Skeletal muscle satellite cell (primary cell): Measurements from ENCODE around the gene CRTC1.

Experiments
- H3K27me3 ChIP-seq: 2 replicates; pipeline ENCODE4 v1.7.0; 2013; ENCODE audit warnings: low read length; ENCODE audit not compliant: control insufficient read depth, insufficient read depth
- H3K36me3 ChIP-seq: 2 replicates; pipeline ENCODE4 v1.7.0; 2013; ENCODE audit warnings: mild to moderate bottlenecking, control low read depth, low read length; ENCODE audit not compliant: insufficient read depth
- H3K4me1 ChIP-seq: 2 replicates; pipeline ENCODE4 v1.7.0; 2013; ENCODE audit warnings: low read length; ENCODE audit not compliant: control insufficient read depth, insufficient read depth
- H3K4me2 ChIP-seq: 2 replicates; pipeline ENCODE4 v1.7.0; 2013; ENCODE audit warnings: mild to moderate bottlenecking, low read length
- H3K4me3 ChIP-seq: 2 replicates; pipeline ENCODE4 v1.7.0; 2013; ENCODE audit warnings: low read length
- H3K9ac ChIP-seq: 2 replicates; pipeline ENCODE4 v1.7.0; 2013; ENCODE audit warnings: mild to moderate bottlenecking, low read depth, low read length, moderate library complexity
- H3K9me3 ChIP-seq: replicated peaks from 2 replicates; pipeline ENCODE4 v1.7.0; 2013; ENCODE audit warnings: mild to moderate bottlenecking, control low read depth, low read length

The CRTC1 gene

GRCh38 chr19:18645035-18645511, 38.4 kb upstream of the CRTC1 start:
- Histone ChIP-seq H3K4me2 (peak overlapping the region; percentile 73), H3K9ac (no peak overlapping the region), H3K4me3 (no peak overlapping the region), H3K9me3 (peaks cover 6% of the 10 kb centered on the region), H3K27me3 (no peaks in the 10 kb centered on the region), H3K4me1 (peaks cover 44% of the 10 kb centered on the region), H3K36me3 (no peaks in the 10 kb centered on the region)

GRCh38 chr19:18646535-18647370, 36.7 kb upstream of the CRTC1 start:
- H3K9ac ChIP-seq: no peak overlapping the region
- H3K4me2 ChIP-seq: no peak overlapping the region
- no peaks in the 10 kb centered on the region for H3K27me3 ChIP-seq
- no peak overlapping the region for H3K4me3 ChIP-seq
- no peaks in the 10 kb centered on the region for H3K36me3 ChIP-seq
- H3K4me1 ChIP-seq: peaks cover 61% of the 10 kb centered on the region
- H3K9me3 ChIP-seq: peaks cover 6% of the 10 kb centered on the region

- H3K27me3 ChIP-seq: no peaks in the 10 kb centered on the region
- H3K4me3 ChIP-seq: no peak overlapping the region
- H3K36me3 ChIP-seq: no peaks in the 10 kb centered on the region
- no peak overlapping the region for H3K9ac ChIP-seq
- H3K4me2 ChIP-seq: no peak overlapping the region
- peaks cover 6% of the 10 kb centered on the region for H3K9me3 ChIP-seq
- H3K4me1 ChIP-seq: peaks cover 64% of the 10 kb centered on the region
These were observed 36.1 kb upstream of the CRTC1 start for GRCh38 chr19:18647371-18647767.

- H3K4me3 ChIP-seq: no peak overlapping the region
- H3K36me3 ChIP-seq: no peaks in the 10 kb centered on the region
- H3K27me3 ChIP-seq: no peaks in the 10 kb centered on the region
- no peak overlapping the region for H3K4me2 ChIP-seq
- no peak overlapping the region for H3K9ac ChIP-seq
- peaks cover 6% of the 10 kb centered on the region for H3K9me3 ChIP-seq
- H3K4me1 ChIP-seq: peaks cover 64% of the 10 kb centered on the region
These were observed 35.7 kb upstream of the CRTC1 start for GRCh38 chr19:18647807-18648206.

GRCh38 chr19:18648973-18649315, 34.5 kb upstream of the CRTC1 start:
- peak overlapping the region; percentile 71 for H3K4me2 ChIP-seq
- H3K4me3 ChIP-seq: peak overlapping the region; percentile 55
- peak overlapping the region; percentile 70 for H3K9ac ChIP-seq
- H3K4me1 ChIP-seq: peaks cover 64% of the 10 kb centered on the region
- H3K27me3 ChIP-seq: no peaks in the 10 kb centered on the region
- peaks cover 2% of the 10 kb centered on the region for H3K9me3 ChIP-seq
- no peaks in the 10 kb centered on the region for H3K36me3 ChIP-seq

- Histone ChIP-seq H3K36me3 (no peaks in the 10 kb centered on the region), H3K9me3 (no peaks in the 10 kb centered on the region), H3K4me2 (peak overlapping the region; percentile 71), H3K9ac (peak overlapping the region; percentile 70), H3K4me3 (peak overlapping the region; percentile 55), H3K27me3 (no peaks in the 10 kb centered on the region), H3K4me1 (peaks cover 61% of the 10 kb centered on the region)
These were observed 34.0 kb upstream of the CRTC1 start for GRCh38 chr19:18649371-18650020.

- H3K4me3 ChIP-seq: peak overlapping the region; percentile 53
- peak overlapping the region; percentile 70 for H3K9ac ChIP-seq
- H3K27me3 ChIP-seq: no peaks in the 10 kb centered on the region
- no peaks in the 10 kb centered on the region for H3K36me3 ChIP-seq
- H3K4me2 ChIP-seq: peak overlapping the region; percentile 71
- H3K4me1 ChIP-seq: peaks cover 56% of the 10 kb centered on the region
- no peaks in the 10 kb centered on the region for H3K9me3 ChIP-seq
These were observed 33.5 kb upstream of the CRTC1 start for GRCh38 chr19:18650021-18650390.

GRCh38 chr19:18650468-18651041, 32.9 kb upstream of the CRTC1 start:
- H3K9ac ChIP-seq: peak overlapping the region; percentile 70
- H3K4me3 ChIP-seq: peak overlapping the region; percentile 50
- peaks cover 50% of the 10 kb centered on the region for H3K4me1 ChIP-seq

GRCh38 chr19:18651300-18651699, 32.2 kb upstream of the CRTC1 start:
- peak overlapping the region; percentile 70 for H3K9ac ChIP-seq

More at GRCh38 chr19:18650468-18651041, 32.9 kb upstream of the CRTC1 start:
- Histone ChIP-seq H3K4me2 (peak overlapping the region; percentile 71), H3K36me3 (no peaks in the 10 kb centered on the region), H3K9me3 (no peaks in the 10 kb centered on the region), H3K27me3 (no peaks in the 10 kb centered on the region)

GRCh38 chr19:18651733-18652132, 31.7 kb upstream of the CRTC1 start:
- Histone ChIP-seq H3K4me2 (no peak overlapping the region), H3K4me3 (no peak overlapping the region), H3K36me3 (no peaks in the 10 kb centered on the region), H3K4me1 (peaks cover 48% of the 10 kb centered on the region), H3K9ac (no peak overlapping the region), H3K9me3 (no peaks in the 10 kb centered on the region), H3K27me3 (no peaks in the 10 kb centered on the region)

More at GRCh38 chr19:18651300-18651699, 32.2 kb upstream of the CRTC1 start:
- Histone ChIP-seq H3K36me3 (no peaks in the 10 kb centered on the region), H3K4me2 (peak overlapping the region; percentile 71), H3K4me1 (peaks cover 47% of the 10 kb centered on the region), H3K4me3 (peak overlapping the region; percentile 50), H3K27me3 (no peaks in the 10 kb centered on the region), H3K9me3 (no peaks in the 10 kb centered on the region)

GRCh38 chr19:18653853-18654252, 29.6 kb upstream of the CRTC1 start:
- no peaks in the 10 kb centered on the region for H3K9me3 ChIP-seq
- H3K27me3 ChIP-seq: no peaks in the 10 kb centered on the region
- H3K9ac ChIP-seq: no peak overlapping the region
- H3K4me2 ChIP-seq: no peak overlapping the region
- no peaks in the 10 kb centered on the region for H3K36me3 ChIP-seq
- no peak overlapping the region for H3K4me3 ChIP-seq
- peaks cover 54% of the 10 kb centered on the region for H3K4me1 ChIP-seq
